Fibroblast of skin of right quadriceps (primary cell): ENCODE measurements around the gene MCTP1.

Source experiments
- DNase-seq: peaks from one replicate; pipeline ENCODE4 v3.0.0-alpha.2; 2013

MCTP1 gene

DNA sequence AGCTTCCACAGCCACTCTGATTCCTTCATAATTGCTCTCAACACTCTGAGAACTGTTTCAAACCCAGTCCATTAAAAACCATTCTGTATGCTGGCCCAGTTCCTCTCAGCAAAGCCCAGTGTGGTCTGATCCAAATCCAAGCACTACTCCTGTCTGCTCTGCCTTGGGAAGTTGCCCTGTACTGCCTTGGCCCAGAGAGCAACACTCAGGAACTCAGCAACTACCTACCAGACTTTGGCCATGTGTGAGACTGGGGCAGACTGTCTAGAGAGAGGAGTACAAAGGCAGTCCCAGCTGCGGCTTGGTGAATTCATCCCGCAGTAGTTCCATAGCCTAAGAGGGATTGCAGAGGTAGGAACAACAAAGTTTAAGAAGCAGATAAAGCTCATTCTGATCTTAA, 214.4 kb downstream of the MCTP1 start:
- DNase-seq: no peak

DNA sequence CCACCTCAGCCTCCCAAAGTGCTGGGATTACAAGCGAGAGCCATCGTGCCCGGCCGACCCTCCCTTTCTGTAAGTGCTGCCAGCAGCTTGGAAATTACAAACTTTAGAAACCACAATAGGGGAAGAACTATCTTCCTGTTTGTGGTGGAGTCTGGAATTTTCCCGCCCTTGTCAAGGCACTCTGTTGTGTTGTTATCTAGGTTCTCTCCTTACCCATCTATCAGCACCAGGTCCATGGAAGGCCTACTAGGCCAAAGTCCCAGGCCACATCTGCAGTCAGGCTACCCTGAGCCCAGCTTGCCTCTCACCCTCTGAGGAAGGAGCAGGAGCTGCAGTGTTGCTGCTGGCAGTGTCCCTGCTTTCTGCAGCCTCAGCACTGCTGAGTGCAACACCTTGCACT, 214.9 kb downstream of the MCTP1 start:
- DNase-seq: no peak

DNA sequence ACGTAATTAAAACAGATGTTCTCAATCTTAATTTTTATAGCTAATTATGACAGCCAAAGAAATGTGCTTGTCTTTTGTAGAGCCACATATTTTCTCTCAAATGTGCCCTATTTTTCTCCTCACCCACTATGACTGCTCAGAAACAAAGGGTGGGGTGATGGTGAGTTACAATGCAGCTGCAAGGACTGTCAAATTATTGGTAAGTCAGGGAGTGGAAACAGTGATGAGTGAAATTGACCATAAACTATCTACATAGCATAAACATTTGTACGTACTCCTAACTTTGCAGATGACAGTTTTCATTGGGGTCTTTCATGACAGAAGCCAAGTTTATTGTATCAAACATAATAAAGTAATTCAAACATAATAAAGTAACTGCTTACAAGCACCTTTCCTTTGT, 215.9 kb downstream of the MCTP1 start:
- no peak for DNase-seq

DNA sequence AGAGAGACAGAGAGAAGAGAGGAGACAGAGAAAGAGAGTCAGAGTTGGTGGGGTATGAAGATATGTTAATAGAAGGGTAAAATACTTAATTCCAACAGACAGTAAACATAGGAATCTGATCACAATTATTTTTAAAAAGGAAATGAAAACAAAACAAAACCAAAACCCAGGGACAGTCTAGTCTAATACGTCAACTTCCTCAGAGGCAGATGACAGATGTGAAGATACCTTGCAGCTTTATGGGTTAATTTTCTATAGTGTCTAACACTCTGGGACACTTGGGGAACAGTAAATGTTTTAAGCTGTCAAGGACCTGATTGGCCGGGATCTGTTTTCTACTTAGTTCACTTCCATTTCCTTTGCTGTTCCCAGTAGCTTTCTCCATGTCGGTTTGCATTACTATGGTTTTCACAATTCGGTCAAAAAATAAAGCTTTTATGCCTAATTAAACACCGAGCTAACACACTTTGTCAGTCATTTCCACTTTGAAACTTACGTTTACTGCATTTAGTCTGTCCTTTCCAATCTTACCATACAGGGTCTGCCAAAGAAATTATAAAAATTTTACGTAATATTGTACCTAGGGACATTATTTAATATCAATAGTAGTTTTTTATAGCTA, 216.5 kb downstream of the MCTP1 start:
- DNase-seq: no peak

DNA sequence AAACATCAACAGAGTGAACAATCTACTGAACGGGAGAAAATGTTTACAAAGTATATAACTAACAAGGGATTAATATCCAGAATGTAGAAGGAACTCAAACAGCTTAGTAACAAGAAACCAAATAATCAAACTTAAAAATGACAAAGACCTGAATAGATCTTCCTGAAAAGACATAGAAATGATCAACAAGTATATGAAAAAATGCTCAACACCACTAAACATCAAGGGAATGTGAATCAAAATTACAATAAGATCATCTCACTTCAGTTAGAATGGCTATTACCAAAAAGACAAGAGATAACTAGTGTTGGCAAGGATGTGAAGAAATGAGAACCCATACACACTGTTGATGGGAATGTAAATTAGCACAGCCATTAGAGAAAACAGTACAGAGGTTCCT, 218.8 kb downstream of the MCTP1 start:
- no peak for DNase-seq

DNA sequence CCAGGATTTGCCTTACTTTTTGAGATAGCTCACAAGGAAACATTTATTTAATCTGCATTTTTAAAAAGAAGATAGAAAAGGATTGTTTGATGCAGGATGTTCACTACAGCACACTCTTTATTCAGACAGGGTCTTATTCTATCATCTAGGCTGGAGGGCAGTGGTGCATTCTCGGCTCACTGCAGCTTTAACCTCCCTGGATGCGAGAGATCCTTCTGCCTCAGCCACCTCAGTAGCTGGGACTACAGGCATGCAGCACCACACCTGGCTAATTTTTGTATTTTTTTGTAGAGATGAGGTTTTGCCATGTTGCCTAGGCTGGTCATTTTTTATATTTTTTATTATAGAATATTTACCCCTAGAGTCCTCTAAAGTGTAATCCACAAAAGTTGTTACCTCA, 221.4 kb downstream of the MCTP1 start:
- no peak for DNase-seq

DNA sequence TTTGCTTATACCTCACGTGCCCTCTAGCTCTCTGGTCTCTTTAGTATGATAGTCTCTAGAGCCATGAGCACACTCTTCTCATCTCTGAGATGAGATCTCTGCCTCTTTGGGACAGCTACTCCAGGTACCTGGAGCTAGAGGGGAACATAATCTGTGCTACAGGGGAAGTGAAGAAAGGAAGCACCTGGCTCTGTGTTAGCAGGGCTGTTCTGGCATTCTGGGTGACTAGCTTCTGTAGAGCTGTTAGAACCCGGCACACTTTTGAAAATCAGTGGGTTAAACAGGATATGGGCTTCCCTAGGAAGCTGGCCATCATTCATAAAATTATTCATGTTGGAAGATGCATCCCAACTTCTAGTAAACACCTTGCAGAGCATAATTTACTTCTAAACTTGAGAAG, 224.8 kb downstream of the MCTP1 start:
- no peak for DNase-seq

DNA sequence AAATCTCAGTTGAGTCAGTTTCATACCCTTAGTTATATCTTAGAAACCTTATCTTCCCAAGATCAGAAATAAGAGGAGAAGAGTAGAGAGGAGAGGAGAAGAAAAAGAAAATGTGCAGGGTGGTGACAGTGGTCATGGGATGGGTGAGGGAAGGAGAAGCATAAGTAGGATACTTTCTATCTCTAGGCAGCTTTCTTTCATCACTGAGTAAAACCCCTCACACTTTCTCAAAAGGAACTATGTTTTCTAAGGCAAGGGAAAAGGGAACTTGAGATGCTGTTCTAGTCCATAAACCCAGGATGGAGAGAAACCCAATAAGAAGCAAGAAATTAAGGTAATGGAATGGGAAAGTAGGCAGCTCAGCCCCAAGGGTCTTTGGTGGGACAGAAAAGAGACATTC, 225.3 kb downstream of the MCTP1 start:
- DNase-seq: no peak

DNA sequence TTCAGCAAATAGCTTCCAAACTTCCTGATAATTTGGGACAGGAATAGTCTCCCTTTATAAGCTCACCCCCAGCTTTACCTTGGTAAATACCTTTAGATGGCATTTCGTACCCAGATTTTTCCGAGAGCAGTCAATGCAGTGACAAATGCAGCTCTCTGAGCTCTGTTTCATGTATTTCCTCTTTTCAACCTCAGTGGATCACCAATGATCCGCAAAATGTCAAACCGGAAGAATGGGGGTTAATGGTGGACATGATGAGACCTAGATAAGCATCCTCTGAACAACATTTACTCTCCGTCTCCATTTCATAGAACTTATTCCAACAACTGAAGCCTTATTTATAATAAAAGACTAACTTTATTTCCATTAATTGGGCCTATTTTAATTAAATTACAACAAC, 227.3 kb downstream of the MCTP1 start:
- DNase-seq: no peak

DNA sequence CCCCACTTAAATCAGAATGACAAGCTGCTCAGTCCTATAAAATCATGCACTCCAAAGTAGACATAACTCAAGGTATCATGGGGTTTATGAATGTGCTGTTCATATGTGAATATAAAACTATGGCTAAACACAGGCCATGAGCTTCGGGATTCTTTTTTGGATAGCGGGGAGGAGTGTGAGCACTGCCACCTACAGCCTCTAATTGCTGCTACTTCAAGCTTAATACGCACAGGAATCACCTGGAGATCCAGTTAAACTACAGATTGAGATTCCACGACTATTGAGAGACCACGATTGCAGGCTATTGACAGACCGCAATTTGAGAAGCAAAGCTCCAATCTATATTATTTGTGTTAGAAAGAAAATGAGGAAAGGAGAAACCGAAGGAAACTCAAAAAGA, 231.6 kb downstream of the MCTP1 start:
- DNase-seq: no peak

DNA sequence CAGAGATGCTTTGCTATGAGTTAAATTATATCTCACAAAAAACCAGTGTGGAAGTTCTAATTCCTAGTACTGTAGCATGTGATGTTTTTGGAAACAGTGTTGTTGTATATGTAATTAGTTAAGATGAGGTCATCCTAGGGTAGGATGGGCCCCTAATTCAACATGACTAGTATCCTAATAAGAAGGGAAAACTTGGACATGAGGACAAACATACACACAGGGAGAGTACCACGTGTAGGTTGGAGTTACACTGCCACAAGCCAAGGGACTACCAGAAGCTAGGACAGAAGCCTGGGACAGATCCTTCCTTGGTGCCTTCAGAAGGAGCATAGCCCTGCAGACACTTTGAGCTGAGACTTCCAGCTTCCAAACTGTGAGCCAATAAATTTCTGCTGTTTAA, 234.2 kb downstream of the MCTP1 start:
- DNase-seq: no peak

DNA sequence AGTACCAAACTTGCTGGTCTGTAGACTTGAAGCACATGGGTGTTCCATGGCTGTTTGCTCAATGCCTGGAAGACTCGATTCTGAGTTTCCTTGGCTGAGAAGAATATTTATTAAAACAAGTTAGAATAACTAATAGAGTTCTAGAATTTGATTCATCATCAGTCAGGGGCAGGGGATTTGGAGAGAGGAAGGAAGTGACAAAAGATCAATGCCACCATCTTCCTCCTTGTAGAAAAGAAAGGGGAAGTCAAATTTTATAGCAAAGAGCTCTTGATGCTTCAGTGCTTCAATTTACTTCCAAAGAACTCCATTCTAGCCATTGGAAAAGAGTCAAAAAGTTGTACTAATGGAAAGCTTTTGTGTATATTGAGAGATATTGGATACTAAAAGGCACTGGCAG, 236.3 kb downstream of the MCTP1 start:
- no peak for DNase-seq

DNA sequence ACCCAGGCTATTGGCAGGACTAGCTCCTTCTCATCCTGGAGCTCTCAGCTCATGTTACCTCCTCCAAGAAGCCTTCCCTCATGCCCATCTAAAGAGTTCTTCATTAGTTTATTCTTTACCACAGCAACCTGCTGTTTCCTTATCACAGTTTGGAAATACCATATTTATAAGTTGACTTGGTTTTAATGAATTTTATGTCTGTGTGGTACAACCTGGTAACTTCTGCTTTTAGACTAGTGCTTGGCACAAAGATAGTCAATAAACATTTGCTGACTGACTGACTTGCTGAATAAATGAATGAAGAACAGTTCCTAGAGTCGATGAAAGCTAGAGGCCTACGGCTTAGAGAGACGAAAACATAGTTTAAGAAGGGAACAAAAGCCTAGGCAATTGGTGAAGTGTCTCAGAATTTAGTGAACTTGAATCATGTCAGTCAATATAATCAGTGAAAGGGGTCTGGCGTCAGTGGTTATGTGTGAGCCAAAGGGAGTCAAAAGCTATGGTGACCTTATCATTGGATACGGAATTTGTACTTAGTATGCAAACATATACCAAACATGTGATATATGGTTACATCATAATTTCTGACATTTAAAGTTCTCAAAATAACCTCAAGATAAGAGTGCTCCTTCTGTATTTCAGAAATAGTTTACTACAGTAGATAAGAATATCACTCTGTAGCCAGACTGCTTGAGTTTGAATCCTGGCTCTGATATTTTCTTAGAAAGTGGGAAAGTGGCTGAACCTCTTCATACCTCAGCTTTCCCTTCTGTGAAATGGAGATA, 239.5 kb downstream of the MCTP1 start:
- DNase-seq: no peak

DNA sequence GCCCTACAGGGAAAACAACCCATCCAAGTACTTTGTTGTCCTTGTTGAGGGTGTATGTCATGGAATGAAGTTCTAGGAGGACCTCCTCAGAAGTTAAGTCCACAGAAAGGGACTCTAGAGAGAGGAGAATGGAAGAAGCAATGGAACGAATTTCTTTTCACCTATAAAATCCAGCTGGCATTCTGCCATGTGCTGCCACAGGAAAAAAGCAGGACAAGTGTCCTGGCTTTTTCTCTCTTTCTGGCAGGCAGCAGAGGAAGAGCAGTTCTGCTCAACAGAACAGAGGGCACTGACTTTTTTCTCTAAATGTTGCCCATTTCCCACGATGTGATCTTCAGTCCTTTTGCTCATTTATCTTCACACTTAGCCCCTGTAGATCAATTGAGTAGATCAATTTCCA, 240.8 kb downstream of the MCTP1 start:
- DNase-seq: no peak

DNA sequence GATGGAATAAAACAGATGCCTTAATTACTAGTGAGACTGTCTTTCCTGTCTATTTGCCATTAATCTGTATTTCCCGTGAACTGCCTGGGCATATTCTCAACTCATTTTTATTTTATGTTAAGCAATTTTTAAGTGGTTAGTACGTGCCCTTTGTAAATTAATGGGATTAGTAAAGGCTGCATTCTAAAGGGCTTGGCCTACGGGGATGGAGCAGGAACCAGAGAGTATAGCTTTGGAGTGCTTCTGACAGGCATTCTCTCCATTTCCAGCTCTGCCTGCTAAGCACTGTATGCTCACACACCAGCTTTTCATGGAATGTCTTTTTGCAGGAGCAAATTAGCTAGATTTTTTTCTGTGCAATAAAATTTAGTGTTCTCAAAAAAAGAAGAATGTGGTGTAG, 241.2 kb downstream of the MCTP1 start:
- DNase-seq: no peak

DNA sequence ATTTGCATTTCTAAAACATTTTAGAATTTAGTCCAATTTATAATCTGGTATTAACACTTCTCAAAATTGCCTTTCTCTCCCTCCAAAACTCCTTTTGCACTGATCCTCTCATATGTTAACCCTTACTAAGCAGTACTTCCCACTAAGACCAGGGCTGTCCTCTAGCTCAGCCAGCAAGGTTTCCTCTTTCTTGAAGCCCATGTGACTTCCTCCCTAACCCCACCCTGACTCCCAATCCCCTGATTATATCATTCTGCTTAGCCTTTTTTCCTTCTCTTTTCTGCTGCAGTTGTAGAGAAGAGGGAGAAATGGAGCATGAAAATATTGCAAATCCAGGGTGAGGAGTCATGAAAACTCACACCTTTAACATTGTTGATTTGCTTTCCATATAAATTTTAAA, 241.7 kb downstream of the MCTP1 start:
- no peak for DNase-seq

DNA sequence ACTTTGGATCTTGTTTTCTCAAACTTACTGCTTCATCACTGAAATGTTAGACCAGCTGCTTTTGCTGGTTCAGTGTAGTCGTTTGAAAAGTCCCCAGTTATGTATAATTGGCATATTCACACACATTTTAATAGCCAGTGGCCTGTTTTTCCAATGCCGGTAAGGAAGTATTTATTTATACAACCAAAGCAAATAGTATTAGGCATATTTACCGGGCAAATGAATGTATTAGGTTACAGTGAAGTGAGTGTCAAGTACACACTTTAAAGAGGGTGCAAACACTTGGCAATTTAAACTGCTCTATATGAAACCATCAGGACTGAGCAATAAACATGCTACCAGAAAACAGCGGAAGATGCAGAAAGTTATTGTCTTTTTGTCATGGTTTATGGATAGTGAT, 242.9 kb downstream of the MCTP1 start:
- no peak for DNase-seq

DNA sequence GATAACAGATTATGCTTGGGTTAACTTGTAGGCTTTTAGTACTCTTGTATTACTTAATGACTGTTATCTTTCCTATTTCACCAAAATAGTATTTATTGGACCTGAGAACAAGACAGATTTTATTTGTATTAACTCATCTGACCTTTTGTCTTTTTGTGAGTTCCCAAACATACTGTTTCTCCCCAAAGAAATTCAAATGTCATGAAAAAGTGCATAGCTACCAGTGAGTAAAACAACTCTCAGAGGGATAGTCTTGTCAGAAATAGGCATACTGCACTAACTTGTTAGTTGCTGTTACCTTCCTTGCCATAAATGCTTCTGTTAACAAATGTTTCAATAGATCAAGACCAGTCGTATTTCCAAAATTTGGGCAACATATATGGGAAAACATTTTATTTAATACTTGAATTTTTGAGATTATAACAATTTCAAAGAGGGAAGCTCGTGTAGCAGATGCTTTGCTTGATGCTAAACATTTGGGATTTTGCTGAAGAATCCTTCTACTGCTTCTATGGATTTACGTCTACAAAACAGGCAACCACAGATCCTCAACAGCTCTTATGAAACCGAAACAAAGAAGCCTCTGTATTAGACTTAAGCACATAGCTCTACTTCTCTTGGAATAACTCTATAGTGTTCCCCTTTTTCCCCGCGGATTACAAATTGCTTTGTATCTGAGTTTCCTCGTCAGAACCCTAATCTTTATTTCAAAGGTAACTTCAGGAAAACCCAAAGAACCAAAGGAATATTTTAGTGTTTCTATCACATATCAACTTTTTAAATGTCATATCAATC, 248.8 kb downstream of the MCTP1 start:
- DNase-seq: no peak

DNA sequence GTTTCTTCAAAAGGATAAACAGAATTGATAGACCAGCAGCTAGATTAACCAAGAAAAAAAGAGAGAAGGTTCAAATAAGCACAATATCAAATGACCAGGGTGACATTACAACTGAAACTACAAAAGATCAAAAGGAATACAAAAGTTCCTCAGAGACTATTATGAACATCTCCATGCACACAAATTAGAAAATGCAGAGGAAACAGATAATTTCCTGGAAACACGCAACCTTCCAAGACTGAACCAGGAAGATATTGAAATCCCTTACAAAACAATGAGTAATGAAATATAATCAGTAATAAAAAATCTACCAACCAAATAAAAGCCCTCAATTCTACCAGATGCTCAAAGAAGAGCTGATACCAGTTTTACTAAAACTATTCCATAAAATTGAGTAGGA, 252.1 kb downstream of the MCTP1 start:
- no peak for DNase-seq

DNA sequence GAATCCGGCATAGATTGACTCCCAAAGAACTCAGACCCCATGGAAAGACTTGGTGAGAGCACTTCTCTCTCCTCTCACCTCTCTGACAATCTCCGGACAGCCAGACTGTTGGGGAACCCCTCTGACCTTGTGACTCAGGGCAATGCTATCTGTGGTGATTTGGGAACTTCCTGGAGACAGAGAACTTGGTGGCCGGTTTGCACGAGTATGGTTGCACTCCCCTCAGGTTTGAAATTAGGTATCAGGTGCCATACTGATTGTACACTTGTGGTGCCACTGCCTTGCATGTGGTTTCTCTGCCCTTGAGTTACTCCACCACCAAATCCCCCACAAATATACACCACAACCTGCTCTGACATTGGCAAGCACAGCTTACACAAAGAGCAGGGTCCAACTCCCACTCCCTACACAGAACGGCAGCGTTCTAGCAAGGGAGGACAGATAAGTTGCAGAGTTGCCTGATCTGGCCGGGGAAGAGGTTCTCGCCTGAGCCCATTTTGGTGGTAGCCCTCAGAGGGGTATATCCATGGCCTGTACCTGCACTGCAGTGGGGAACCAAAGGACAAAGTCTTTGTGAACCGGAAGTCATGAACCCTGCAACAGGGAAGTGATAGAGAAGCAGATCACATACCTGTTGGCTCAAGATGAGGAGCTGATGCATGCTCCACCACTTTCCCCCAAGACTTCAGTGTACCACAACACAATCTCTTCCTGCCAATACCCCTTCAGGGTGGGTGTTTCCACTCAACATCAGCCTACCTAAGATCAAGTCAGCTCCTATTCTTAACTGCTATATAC, 255.1 kb downstream of the MCTP1 start:
- DNase-seq: no peak

DNA sequence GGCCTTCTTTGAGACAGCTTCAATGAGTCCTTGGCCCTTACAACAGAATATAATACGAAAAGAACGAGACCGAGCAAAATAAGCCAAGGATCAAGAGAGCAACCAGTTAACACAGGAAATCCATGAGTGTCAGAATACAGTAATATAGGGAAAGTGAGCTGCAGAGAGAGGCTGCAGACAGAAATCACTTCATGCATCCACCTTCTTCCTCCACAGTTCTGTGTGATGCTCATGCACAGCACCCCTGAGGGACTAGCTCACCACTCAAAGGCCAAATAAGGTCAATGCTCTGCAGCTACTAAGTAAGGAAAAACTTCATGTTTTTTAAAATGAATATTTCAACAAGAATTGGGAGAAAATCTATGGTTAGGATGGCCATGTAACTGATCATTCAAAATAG, 257.1 kb downstream of the MCTP1 start:
- DNase-seq: no peak

DNA sequence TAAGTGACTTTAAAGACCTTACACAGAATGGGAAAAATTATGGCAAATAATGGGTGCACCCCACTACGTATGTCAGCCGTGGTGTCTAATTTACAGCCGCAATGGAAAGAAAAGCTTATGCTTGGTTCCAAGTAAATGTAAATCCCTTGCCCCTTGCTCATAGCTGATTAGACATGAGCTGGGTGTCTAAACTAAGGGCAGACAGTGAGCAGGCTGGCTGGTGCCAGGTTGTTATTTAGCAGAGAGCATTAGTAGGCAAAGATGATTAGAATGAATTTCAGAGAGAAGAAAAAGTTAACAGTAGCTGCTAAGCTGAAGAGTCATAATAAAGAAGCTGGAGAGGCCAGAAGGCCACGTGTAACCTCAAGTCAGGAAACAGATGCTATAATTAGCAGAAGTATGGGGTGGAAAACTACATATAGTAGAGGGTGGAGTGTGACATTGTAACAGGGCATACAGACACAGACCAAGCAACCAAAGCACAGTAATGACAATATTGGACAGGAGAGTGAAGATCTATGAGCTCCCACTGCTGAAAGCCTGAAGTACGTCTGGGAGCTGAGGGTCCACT, 257.7 kb downstream of the MCTP1 start:
- no peak for DNase-seq

DNA sequence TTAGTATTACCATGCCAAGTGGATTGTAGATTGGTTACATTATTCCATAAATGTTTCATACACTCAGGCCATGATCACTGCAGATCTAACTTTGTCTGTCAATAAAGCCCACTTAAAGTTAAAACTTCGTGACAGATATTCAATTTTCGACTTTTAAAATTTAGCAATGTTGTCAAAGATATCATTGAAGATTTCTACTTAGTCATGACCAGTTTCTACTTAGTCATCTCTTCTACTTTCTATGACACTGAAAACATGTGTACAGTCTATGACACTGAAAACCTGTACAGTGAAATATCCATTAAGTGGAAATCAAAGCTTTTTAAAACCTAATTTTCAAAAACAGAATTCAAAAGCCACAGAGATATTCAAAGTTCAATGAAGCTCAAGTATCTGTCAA, 258.2 kb downstream of the MCTP1 start:
- no peak for DNase-seq
